Duodenal mucosa (tissue), 2 donors: ENCODE results near the gene ZDHHC18.
A peak's percentile ranks its signal among the peaks of the same experiment; 100 is the strongest.

ENCODE experiments used
- H3K27ac ChIP-seq: one replicate; pipeline ENCODE4 v1.7.0; 2013; ENCODE audit warnings: low read depth, low read length
- H3K27me3 ChIP-seq, 2 donors: one replicate each; pipeline ENCODE4 v1.7.0; 2013; ENCODE audit warnings: low read length in 2 of 2, control low read depth in 1 of 2; ENCODE audit not compliant: insufficient read depth in 2 of 2, control insufficient read depth in 1 of 2
- H3K36me3 ChIP-seq, 2 donors: one replicate each; pipeline ENCODE4 v1.7.0; 2013; ENCODE audit warnings: low read length in 2 of 2, control low read depth in 1 of 2; ENCODE audit not compliant: insufficient read depth in 2 of 2, control insufficient read depth in 1 of 2
- H3K4me1 ChIP-seq, 2 donors: one replicate each; pipeline ENCODE4 v1.7.0; 2013; ENCODE audit warnings: low read length in 2 of 2, control low read depth in 1 of 2; ENCODE audit not compliant: insufficient read depth in 2 of 2, control insufficient read depth in 1 of 2
- H3K4me3 ChIP-seq, 2 donors: one replicate each; pipeline ENCODE4 v1.7.0; 2013; ENCODE audit warnings: low read length in 2 of 2, low read depth in 1 of 2
- H3K9ac ChIP-seq, 2 donors: one replicate each; pipeline ENCODE4 v1.7.0; 2013; ENCODE audit warnings: low read length in 2 of 2, low read depth in 1 of 2
- H3K9me3 ChIP-seq, 2 donors: one replicate each; pipeline ENCODE4 v1.7.0; 2013; ENCODE audit warnings: low read length in 2 of 2, control low read depth in 1 of 2; ENCODE audit not compliant: control insufficient read depth in 1 of 2

Gene ZDHHC18

GRCh38 chr1:26785611-26786436 lies 40.7 kb upstream of the ZDHHC18 start:
- H3K4me3 ChIP-seq = peak overlapping the region; percentile 17 to 28
- H3K36me3 ChIP-seq = peaks cover 0 to 8% of the 10 kb centered on the region in 2 donors
- H3K9ac ChIP-seq = peak overlapping the region; percentile 27 to 98
- H3K27me3 ChIP-seq = no peaks in the 10 kb centered on the region
- H3K4me1 ChIP-seq = peaks cover 48 to 53% of the 10 kb centered on the region in 2 donors
- no peaks in the 10 kb centered on the region for H3K9me3 ChIP-seq
- H3K27ac ChIP-seq = peak overlapping the region; percentile 68

- Histone ChIP-seq H3K4me1 (peaks cover 48 to 53% of the 10 kb centered on the region in 2 donors), H3K36me3 (peaks cover 0 to 2% of the 10 kb centered on the region in 2 donors), H3K9ac (peak overlapping the region; percentile 97 to 98), H3K9me3 (no peaks in the 10 kb centered on the region), H3K27ac (peak overlapping the region; percentile 99), H3K4me3 (peak overlapping the region; percentile 96 to 98), H3K27me3 (no peaks in the 10 kb centered on the region)
Observed at GRCh38 chr1:26786437-26787380, 39.8 kb upstream of the ZDHHC18 start.

- no peaks in the 10 kb centered on the region for H3K27me3 ChIP-seq
- H3K9me3 ChIP-seq = no peaks in the 10 kb centered on the region
- peaks cover 45 to 53% of the 10 kb centered on the region in 2 donors for H3K4me1 ChIP-seq
- peak overlapping the region; percentile 99 for H3K27ac ChIP-seq
- peak overlapping the region; percentile 96 to 98 for H3K4me3 ChIP-seq
- peak overlapping the region; percentile 97 to 98 for H3K9ac ChIP-seq
- H3K36me3 ChIP-seq = peaks cover 0 to 2% of the 10 kb centered on the region in 2 donors
Observed at GRCh38 chr1:26787381-26787705, 39.1 kb upstream of the ZDHHC18 start.

GRCh38 chr1:26787706-26788514 lies 38.6 kb upstream of the ZDHHC18 start, which contains the start of gene PIGV:
PIGV (plus strand) TSS chr1:26787950; CDS start chr1:26790816, 2,866 bp downstream.
- peak within 1 kb of the TSS; percentile 97 to 98 for H3K9ac ChIP-seq
- H3K27me3 ChIP-seq = no peaks in the 10 kb centered on the region
- H3K4me3 ChIP-seq = peak within 1 kb of the TSS; percentile 96 to 98
- peaks cover 44 to 51% of the 10 kb centered on the region in 2 donors for H3K4me1 ChIP-seq
- peaks cover 0 to 2% of the 10 kb centered on the region in 2 donors for H3K36me3 ChIP-seq
- no peaks in the 10 kb centered on the region for H3K9me3 ChIP-seq
- peak within 1 kb of the TSS; percentile 99 for H3K27ac ChIP-seq

- Histone ChIP-seq H3K36me3 (peaks cover 0 to 2% of the 10 kb centered on the region in 2 donors), H3K9ac (peak overlapping the region; percentile 97 to 98), H3K4me1 (peaks cover 38 to 45% of the 10 kb centered on the region in 2 donors)
Observed at GRCh38 chr1:26788515-26788785, 38.0 kb upstream of the ZDHHC18 start.

GRCh38 chr1:26788836-26789611 lies 37.5 kb upstream of the ZDHHC18 start:
- Histone ChIP-seq H3K9me3 (no peaks in the 10 kb centered on the region), H3K9ac (peak overlapping the region; percentile 97 to 98), H3K36me3 (peaks cover 0 to 4% of the 10 kb centered on the region in 2 donors), H3K27me3 (no peaks in the 10 kb centered on the region), H3K4me3 (peak overlapping the region; percentile 96 to 98), H3K27ac (peak overlapping the region; percentile 99), H3K4me1 (peaks cover 32 to 40% of the 10 kb centered on the region in 2 donors)

More at GRCh38 chr1:26788515-26788785, 38.0 kb upstream of the ZDHHC18 start:
- H3K9me3 ChIP-seq = no peaks in the 10 kb centered on the region
- peak overlapping the region; percentile 96 to 98 for H3K4me3 ChIP-seq
- H3K27me3 ChIP-seq = no peaks in the 10 kb centered on the region
- H3K27ac ChIP-seq = peak overlapping the region; percentile 99

GRCh38 chr1:26789612-26789865 lies 36.9 kb upstream of the ZDHHC18 start:
- Histone ChIP-seq H3K9me3 (no peaks in the 10 kb centered on the region), H3K27ac (no peak overlapping the region), H3K4me3 (no peak overlapping the region), H3K4me1 (peaks cover 27 to 35% of the 10 kb centered on the region in 2 donors), H3K9ac (no peak overlapping the region), H3K36me3 (peaks cover 0 to 9% of the 10 kb centered on the region in 2 donors), H3K27me3 (no peaks in the 10 kb centered on the region)

- no peak overlapping the region for H3K4me3 ChIP-seq
- peaks cover 23 to 32% of the 10 kb centered on the region in 2 donors for H3K4me1 ChIP-seq
Observed at GRCh38 chr1:26789931-26790330, 36.6 kb upstream of the ZDHHC18 start.

GRCh38 chr1:26790551-26790953 lies 35.9 kb upstream of the ZDHHC18 start:
- Histone ChIP-seq H3K27ac (no peak overlapping the region), H3K27me3 (no peaks in the 10 kb centered on the region)

More at GRCh38 chr1:26789931-26790330, 36.6 kb upstream of the ZDHHC18 start:
- H3K27ac ChIP-seq = no peak overlapping the region
- no peaks in the 10 kb centered on the region for H3K27me3 ChIP-seq
- peaks cover 0 to 13% of the 10 kb centered on the region in 2 donors for H3K36me3 ChIP-seq
- no peak overlapping the region for H3K9ac ChIP-seq
- no peaks in the 10 kb centered on the region for H3K9me3 ChIP-seq

More at GRCh38 chr1:26790551-26790953, 35.9 kb upstream of the ZDHHC18 start:
- no peak overlapping the region for H3K9ac ChIP-seq
- no peaks in the 10 kb centered on the region for H3K9me3 ChIP-seq
- peaks cover 18 to 28% of the 10 kb centered on the region in 2 donors for H3K4me1 ChIP-seq
- H3K4me3 ChIP-seq = no peak overlapping the region
- H3K36me3 ChIP-seq = peaks cover 0 to 17% of the 10 kb centered on the region in 2 donors
